GM18520 (cell line): ENCODE data around the gene KRT5.

Source experiments
- ATAC-seq: cut with Tn5 transposase; IDR thresholded peaks from one replicate; pipeline ENCODE4 v1.9.1; 2021; ENCODE audit not compliant: unreplicated experiment

KRT5 gene

DNA sequence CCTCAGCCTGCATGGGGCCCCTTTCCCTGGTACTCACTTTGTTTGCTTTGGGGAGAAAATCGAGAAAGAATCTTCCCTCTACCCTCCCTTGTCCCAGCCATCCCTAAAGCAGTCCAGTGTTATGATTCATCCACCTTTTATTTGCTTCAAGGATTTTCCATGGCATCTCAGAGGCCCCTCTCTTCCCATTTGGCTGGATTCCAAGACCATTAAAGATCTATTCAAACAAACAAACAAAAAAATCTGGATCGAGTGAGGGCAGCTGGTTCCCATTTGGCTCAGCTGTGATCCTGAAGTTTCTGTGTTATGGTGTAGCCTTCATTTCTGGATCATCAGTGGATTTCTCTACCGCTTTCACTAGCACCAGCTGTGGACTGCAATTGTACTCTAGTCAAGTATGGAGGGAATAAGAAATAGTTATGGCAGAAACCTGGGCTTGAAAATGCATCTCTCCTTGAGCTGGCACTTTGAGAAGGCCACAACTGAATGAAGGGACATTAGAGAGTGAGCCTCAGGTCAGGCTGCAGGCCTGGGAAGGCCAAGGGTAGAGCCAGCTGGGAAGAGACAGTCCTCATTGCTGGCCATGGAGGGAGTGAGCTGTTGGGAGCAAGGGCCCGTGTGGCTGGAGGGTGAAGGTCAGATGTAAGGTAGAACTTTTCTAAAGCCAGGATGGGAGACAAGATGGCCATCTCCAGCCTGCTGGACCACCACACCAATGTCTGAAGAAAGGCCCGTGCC lies 19.1 kb upstream of the KRT5 start:
- ATAC-seq, result no peak

DNA sequence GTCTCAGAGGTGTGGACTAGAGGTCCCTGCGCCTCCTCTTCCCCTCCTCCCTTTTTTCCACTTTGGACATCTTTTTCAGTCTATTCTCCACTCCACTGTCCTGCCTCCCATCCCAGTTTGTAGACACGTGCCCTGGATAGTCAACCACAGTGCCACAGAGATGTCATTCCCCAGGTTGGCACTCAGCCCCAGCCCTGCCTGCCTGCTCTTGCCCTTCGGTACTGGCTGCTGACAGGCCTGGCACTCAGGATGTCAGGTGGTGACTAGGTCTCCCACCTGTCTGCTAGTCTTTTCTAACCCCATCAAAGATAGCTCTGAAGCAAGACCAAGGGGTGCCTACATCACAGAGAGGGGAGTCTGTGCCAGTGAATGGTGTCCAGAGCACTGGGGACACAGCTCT lies 16.9 kb upstream of the KRT5 start:
- no peak for ATAC-seq

DNA sequence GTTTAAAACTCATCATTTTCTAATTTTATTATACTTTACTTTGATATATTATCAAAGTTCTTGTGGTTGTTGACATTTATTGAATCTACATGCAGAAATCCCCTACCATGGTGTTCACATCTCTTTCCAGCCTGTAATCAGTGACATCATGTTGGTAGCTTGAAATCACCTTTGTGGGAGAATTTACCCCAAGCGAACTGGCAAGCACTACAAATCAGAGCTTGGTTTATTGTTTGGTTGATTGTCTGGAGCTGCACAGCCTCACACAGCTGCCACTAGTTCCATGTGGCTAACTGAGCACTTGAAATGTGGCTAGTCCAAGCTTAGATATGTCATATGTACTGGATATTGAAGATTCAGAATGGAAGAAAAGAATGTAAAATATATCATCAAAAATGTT lies 15.4 kb upstream of the KRT5 start:
- ATAC-seq, result no peak

DNA sequence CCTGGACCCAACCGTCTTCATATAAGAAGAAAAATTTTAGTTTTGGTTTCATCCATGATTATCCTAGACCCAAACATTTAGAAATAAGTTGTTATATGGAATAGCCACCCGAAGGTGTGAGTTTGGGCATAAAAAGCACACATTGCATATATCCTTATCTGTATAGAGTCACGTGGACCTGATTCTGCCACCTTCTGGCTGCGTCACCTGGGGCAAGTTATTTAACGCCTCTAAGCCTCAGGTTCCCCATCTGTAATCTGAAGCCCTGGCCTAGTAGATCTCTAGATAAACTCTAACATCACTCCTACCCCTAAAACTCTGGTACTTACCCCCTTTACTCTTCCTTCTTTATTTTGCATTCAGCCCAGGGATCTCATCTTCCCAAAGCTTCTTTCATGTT lies 14.3 kb upstream of the KRT5 start:
- no peak for ATAC-seq

DNA sequence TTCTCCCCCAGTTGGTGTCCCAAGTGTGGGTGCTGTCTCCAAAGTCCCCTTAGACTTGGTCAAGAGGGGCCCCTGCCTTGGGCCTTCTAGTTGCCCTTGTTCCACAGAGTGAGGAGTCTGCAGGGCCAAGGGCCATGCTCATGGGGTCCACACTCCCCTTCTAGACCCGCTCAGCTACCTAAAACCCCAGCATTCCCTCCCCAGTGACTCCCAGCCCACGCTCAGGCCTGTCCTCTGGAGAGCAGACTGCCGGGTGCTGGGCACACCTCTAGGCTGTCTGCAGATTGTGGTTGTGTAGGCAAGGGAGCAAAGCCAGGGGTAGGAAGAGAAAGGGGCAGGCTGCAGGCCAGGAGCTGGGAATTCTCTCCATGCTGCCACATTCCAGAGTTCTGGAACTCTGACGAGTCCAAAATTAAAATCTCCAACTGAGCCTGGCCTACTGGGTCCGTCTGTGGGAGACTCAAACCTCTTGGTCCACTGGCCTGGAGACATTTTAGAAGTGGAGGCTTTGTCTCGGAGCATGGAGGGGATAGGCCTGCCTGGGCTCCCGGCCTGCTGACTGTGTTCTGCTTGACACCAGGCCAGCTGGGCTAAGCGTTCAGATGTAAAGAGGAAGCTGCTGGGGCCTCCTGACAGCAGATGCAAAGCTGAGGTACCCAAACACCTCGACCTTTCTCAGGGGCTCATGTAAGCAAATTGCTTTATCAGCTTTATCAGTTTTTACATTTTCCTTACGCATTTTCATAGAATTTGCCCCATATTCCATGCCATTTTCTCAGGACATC lies 13.7 kb upstream of the KRT5 start:
- ATAC-seq, result no peak

DNA sequence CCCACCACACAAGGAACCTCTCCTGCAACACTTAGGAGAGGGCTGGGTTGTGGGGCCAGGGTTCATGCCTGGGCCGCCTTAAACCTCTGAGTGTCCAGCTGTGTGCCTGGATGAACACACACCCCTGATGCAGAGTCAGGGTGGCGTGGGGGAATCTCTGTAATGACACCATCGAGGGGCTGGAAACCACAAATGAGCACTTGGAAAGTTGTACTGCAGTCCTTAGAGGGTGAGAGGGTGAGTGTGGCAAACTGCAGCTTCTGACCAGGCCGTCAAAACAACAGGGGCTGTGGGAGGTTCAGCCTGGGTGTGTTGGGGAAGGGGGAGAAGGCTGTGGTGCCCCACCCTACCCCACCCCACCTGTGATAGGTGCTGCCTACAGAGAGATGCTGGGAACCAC lies 12.4 kb upstream of the KRT5 start:
- no peak for ATAC-seq

DNA sequence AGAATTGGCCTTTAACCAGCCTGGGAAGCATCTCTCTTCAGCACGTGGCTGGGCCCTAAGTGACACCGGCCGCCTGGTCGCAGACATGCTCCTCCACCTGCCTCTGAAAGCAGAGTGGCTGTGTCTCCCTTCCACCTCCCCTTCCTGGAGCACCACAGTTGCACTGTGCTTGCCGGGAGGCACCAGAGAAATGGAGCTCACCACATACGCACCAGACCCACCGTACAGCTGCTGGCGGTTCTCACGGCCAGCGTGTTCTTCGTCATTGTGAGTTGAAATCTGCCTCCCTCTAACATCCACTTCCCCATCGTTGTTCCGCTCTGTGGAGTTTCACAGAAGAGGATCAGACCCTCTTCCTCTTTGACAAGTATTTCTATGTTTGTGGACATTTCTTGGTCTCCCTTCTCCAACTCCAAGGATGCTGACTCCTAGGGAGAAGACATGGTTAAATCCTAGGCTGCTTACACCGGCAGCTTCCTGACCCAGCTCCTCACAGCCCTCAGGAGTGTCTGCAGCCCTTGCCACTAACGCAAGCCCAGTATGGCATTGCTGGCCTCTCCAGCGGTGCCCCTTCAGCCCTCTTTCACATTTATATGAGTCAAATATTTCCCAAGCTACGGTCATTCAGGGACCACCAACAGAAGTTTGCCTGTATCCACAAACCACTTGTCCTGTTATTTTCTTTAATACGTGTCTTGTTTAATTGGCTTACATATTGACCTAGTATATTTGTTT lies 11.5 kb upstream of the KRT5 start:
- no peak for ATAC-seq

DNA sequence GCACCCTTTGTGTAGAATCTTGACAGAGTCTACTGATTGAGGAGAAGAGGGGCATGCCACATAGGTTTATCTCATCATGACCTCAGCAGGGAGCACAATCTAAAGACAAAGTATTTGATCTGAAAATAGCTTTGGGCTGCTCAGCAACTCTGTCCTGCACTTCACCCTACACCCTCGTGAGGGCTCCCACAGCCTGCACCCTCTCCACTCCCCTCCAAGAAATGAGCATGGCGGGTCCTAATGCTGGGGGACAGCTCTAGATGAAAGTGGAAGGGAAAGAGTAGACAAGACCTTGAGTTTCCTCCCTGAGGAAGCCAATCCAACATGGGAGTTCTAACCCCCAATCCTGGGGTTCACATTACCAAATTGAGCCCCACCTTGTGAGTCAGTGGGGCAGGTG lies 10.7 kb upstream of the KRT5 start:
- no peak for ATAC-seq

DNA sequence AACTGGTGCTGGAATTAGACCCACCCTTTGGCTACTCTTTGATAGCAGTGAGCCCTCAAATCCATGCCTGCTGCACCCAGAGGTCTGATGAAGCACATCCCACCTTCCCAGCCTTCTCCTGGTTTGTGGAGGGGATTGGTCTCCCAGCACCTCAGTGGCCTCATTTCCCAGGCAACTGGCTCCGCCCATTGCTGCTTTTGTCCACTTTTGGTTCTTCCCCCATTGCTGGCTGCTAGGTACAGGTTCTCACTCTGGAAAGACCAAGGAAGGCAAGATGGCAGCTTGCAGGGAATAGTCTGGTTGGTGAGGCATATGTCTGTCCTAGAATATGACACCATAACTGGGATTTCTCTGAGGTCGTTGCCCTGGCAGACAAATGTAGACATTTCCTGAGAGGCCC lies 10.2 kb upstream of the KRT5 start:
- ATAC-seq, result no peak

DNA sequence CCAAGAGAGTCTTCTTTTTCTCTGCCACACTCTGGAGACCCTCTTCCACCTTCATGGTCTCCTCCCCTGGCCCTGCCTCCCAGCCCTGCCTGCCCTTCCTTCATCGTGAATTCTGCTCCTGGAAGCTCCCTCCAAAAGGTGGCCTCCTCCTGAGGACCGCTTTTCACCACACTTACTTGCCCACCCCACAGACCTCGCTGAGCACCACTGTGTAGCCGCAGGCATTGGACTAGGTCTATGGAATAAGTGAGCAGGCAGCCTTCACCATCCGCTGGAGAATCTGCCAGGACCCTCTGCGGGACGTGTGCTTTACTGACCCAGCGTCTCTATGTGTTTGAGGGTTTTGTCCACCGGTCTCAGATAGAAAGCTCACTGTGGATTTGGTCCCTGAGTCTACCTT lies 9.7 kb upstream of the KRT5 start:
- ATAC-seq, result no peak

DNA sequence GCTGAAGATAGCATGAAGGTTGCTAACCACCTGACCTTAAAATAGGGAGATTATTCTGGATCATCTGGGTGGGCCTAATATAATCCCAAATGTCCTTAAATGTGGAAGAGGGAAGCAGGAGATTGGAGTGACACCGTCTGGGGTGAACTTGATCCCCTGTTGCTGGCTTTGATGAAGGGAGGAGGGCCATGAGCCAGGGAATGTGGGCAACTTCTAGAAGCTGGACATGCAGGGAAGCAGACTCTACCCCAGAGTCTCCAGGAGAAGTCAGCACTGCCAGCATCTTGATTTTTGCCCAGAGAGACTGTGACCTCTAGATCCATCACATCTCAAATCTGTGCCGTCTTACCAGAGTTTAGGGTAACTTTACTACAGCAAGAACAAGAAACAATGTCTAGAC lies 9.2 kb upstream of the KRT5 start:
- ATAC-seq, result no peak

DNA sequence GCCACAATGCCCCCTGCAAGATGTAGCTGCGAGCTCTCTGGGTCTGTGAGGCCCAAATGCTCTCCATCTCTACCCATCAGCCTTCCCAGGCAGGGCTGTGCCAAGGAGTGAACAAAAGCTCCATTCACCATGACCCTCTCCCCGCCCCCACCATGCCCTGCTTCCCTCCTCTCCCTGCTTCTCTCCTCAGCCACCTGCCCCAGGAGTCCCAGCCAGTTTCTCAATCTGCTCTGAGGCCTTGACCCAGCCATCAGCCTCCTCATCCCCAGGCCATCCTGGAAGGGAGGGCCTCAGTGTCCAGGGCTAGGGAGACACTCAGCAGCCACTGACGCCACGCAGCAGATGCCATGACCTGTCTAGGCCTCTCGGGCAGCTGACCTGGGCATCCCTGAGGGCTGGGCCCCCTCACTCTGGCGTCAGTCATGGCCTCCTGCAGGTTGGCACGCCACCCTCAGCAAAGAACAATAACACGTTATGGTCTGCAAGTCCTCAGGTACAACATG lies 8.5 kb upstream of the KRT5 start:
- ATAC-seq, result no peak

DNA sequence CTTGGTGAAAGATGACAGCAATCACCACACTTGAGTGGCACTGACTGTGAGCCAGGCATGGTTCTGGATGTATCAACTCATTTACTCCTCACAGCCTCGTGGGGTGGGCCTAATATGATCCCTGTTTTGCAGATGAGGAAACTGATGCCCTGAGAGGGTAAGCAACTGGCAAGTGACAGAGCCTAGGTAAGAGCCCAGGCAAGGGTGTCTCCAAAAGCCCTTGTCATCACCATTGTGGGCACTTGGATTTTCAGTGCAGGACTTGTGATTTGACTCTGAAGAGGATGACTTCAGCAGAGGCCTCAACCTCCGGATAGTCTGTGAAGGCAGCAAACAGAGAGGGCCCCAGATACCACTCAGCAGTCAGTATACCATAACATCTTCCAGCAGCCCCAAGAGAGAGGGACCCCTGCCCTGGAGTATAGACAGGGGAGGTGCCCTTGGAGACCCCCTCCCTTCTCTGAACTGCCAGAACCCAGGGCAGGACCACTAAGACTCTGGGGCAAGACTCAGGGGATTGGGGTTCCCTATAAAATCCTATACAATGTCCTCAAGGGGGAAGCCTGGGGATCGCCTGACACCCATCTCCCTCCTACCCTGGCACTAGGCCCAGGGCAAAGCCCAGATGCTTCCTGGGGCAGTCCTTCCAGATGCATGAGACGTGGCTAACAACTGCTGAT lies 7.1 kb upstream of the KRT5 start:
- ATAC-seq, result no peak

DNA sequence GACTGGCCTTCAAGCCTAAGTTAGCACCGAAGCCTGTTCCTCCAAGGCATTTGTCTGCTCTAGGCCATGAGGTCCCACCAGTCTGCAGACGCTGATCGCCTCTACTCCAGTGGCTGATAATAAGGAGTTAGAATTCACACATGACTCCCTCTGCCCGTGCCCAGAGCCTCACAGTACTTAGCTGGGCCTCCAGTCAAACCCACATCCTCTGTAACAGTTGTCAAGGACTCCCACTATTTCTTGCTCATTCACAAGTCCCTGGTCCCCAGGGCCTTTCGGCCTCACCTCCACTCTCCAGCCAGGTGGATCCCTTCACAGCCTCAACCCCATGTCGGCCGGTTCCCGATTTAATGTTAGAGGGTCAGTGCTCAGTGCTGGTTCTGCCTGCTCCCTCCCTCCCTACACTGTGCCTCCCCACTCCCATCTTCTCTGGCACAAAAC lies 6.3 kb upstream of the KRT5 start:
- ATAC-seq, result no peak

DNA sequence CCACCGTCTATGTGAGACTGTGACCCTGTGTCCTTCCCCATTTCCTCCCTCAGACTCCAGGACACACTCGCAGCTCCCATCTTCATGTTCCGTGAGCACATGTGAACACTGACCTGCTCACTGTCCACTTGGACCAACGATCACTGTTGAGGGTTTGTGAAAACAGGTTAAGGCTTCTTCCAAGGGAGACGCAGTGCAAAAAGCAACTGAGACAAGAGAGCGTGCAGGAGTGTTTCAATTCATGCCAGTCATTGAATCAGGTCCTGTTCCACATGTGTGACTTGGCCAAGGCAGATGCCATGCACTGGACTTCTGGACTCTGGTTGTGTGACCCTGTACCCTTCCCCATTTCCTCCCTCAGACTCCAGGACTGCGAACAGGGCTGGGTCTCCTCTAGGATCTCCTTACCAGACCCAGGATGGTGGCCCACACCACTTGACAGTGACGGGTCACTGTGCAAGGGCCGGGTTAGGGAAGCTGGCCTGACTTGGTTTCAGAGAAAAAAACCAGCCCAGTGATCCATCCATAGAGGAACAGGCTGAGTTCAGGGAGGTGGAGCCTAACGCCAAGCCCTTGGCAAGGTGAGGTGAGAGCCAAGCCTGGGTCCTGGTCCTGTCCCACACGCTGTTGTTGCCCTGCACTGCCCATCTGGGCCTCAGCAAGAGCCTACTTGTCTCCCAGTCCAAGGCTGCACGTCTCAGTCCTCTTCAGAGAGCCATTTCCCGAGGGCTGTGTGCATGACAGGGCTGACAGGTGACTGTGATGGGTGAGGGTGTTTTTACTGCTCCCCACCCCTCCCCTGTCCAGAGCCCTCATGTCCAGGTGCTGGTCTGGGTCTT lies 5.7 kb upstream of the KRT5 start:
- ATAC-seq, result no peak

DNA sequence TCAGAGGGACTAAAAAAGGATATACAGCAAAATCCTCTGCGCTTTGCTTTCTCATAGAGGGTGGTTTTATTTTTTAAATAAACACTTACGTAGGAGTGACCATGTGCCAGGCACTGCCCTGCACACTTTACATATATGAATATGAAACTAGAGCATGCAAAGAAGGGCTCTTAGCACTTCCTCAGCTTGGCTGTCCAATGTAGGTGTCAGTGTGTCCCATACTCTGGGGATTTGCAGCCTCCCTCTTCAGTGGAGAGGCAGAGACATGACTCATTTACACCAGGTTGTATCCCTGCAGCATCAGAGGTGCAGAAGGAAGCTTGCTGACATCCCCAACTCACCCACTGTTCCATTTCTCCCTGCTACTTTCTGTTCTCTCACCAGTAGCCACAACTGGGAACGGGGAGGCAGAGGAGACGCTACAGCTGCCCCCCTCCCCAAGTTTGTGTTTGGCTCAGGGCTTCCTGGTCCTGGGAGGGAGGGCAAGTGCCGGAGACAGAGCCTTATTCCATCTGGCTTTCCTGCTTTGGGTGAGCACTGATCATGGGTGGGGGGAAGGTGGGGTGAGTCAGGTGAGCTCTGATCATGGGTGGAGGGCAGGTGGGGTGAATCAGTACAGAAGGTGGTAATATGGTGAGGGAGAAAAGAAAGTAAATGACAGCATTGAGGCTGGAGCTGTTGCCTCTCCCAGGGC lies 4.9 kb upstream of the KRT5 start:
- ATAC-seq, result no peak

DNA sequence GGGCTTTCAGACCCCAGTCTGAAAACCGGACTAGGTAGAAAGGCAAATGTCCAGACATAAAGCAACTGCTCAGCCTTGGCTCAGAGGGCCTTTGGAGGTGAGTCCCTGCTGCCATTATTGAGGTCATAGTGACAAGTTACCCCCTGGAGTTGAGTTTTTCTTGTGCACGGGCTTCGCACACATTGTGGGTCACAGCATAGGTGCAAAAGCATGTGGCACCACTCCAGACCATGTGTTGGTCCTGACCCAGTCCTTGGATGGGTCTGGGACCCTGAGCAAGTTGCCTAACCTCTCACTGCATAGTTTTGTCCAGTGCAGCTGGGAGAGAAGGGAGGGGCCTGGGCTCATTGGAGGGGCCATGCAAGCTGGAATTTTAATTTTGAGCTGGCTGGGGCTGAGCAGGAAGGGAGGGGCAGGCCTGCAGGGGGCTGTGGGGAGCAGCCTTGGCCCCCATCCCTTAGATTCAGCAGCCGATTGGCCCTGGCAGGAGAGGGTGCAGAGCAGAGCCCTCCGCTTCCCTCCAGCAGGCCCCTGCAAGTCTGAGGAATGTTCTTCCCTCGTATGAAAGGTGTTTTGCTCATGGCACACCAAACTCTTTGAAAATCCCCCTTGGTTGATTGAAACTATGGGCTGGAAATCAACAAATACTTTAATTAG lies 4.2 kb upstream of the KRT5 start:
- ATAC-seq, result no peak

DNA sequence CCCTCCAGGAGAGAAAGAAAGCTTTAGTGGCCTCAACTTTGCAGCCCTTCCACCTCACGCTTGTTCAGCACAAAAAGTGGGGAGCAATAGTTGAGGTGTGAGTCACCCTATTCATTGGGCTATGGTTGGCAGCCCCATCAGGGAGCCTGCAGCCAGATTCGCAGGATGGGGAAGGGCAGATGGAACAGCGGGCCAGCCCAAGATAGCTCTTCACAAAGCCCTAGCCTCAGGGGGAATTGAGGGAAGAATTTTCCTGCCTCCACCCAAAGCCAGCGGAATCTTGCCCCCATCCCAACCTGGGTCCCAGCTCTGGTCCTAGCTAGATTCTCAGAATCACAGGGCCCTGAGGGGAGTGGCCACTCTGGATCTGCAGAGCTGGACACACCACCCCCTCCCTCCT lies 3.6 kb upstream of the KRT5 start:
- no peak for ATAC-seq

DNA sequence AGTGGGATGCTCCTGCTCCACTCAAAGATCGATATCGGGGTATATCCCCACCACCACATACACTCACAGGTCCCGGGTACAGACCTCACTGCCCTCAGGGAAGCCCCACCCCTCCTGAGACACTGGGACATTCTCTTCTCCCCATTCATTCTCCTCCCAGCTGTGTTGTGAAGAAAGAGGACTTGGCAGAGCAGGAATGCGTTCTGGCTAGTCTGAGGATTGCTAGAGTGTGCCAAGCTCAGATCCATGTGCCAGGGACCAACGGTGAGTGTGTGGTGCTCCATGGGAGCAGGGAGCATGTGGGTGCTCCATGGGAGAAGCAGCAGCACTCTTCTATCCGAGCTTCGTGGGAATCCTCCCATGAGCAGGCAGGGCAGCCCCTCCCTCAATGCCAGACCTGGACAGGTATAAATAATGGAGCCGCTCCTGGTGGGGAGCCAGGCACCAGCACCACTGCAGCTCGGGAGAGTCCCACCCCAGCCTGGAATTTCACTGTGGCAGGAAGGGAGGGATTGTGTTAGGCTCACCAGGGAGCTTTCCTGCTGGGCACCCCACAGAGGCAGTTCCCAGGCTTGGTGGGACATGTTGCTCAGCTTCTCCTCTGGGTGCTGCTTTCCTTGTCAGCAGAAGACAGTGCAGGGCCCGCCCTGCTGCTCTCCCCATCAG lies 2.3 kb upstream of the KRT5 start:
- no peak for ATAC-seq
